Loucy (cell line): ENCODE results near the gene ORAI1.

Source experiments
- EZH2phosphoT487 ChIP-seq: fragments of 200-600 bp; IDR thresholded peaks from 2 replicates; pipeline ENCODE4 v1.6.1; 2018; ENCODE audit warnings: antibody characterized with exemption, mild to moderate bottlenecking, moderate library complexity, borderline replicate concordance
- TF ChIP-seq, protein P1 (sequence below): fragments of 200-600 bp; sonication (generic); conservative IDR thresholded peaks from 2 replicates; pipeline ENCODE4 v1.5.1; 2014; ENCODE audit warnings: mild to moderate bottlenecking, antibody characterized with exemption, low read length

DNA sequence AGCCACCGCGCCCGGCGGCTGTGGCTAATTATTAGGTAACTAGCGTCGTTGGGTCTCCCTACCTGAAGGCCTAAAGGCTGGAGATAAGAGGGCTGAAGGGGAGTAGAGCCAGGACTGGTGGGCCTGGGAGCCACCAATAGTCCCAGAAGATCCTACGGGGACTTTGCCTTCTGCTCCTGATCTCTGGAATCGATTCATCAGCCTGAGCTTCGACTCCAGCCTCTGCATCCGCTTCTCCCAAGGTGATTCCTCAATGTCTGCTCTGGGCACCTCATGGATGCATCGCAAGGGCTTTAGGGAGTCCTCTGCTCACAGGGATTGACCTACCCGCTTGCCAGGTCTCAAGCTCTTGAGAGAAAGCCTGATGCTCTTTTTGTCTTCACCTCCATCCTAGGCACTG, 30.8 kb upstream of the ORAI1 start:
- TF ChIP-seq, protein P1, sequence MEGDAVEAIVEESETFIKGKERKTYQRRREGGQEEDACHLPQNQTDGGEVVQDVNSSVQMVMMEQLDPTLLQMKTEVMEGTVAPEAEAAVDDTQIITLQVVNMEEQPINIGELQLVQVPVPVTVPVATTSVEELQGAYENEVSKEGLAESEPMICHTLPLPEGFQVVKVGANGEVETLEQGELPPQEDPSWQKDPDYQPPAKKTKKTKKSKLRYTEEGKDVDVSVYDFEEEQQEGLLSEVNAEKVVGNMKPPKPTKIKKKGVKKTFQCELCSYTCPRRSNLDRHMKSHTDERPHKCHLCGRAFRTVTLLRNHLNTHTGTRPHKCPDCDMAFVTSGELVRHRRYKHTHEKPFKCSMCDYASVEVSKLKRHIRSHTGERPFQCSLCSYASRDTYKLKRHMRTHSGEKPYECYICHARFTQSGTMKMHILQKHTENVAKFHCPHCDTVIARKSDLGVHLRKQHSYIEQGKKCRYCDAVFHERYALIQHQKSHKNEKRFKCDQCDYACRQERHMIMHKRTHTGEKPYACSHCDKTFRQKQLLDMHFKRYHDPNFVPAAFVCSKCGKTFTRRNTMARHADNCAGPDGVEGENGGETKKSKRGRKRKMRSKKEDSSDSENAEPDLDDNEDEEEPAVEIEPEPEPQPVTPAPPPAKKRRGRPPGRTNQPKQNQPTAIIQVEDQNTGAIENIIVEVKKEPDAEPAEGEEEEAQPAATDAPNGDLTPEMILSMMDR: no peak
- TF ChIP-seq EZH2phosphoT487: no peak
